A172 (cell line): Measurements from ENCODE around the gene NEUROD4. TPM values are rescaled to one million over a fixed set of nuclear protein-coding genes. Genes with fewer than 3 reads are reported as not detected.

ENCODE experiments used
- DNase-seq: peaks from one replicate; pipeline ENCODE4 v3.0.0-alpha.2; 2015; ENCODE audit warnings: low spot score
- total RNA-seq: library from RNA; depleted of rRNA; stranded (reverse); fragments of >200 nt; shearing (Covaris generic); gene quantifications from 2 replicates; pipeline ENCODE4 v1.2.3, GENCODE V29; 2014; rRNA removed

The NEUROD4 gene
- total RNA-seq, 1 experiment from 2014 or later, result not detected

DNA sequence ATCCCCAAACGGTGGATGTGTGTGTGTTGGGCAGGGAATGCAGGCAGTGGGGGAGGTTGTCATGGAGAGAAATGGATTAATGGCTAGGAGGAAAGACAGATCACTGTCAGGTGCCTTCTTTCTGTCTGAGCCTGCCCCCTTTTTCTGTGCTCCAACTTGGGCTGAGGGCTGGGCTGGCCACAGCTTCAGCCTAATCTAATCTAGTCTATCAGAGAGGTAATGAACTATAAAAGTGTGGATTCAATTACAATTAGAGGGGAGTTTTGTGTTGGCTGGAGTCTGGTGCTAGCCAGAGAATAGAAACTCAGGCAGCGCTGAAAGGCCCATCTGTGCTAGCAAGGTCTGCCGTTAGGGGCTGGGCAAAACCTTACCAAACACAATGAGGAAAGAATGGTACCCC lies 41.2 kb downstream of the NEUROD4 start:
- no peak for DNase-seq

DNA sequence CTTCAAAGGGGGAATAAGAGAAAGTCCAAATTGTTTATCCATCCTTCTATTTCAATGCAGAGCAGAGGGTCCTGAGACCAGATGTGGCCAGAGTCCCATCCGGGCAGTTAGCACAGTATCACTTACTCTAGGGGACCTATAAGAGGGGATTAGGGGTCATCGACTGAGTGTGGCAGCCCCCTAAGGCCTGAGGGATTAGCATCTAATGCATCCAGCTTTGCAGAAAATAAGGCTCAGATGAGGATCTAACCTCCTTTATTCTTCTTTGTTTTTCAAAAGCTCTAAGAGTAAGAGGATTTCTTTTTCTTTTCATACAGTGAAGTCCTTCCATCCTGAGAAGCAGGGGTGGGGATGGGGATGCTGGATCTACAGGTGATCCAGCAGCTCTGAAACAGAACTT lies 43.5 kb downstream of the NEUROD4 start:
- no peak for DNase-seq

DNA sequence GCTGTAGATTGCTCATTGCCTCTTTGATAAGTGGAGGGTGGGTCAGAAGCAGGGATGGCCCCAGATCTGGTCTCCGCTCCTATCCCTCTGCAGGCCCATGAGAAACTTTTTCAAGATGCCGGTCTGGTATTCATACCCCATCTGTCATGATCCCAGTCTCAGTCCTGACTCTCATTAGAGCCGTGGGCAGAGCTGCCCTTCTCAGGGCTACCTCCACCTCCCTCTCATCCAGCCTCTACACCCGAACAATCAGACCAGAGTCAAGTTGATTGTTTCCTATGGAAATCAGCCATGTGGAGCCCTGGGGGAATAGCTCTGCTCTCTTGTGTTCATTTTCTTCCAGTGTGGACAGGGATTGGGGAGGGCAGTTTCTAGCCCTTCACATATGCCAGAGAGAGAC lies 45.8 kb downstream of the NEUROD4 start:
- DNase-seq, result no peak

DNA sequence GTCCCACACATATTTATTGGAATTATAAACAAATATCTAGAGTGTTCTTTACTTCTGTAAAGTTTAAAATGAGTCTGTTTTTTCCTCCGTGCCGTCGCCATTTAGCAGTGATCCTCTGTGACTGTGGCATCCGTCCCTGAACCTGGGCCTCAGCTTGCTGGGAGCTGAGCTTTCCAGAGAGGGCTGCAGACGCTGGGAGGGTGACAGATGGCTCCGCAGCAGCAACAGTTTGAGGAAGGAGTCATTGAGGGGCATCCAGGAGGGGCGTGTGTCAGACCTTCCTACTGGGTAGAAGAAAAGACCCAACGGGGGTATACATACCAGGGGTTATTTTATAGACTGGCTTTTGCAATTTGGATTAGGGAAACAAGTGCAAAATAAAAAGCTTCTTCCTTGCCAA lies 47.9 kb downstream of the NEUROD4 start:
- no peak for DNase-seq

GRCh38 chr12:55068416-55069010 lies 48.7 kb downstream of the NEUROD4 start:
- peak; percentile 42 for DNase-seq

- DNase-seq, result peak; percentile 44
Observed at GRCh38 chr12:55072083-55072482, 52.3 kb downstream of the NEUROD4 start.

GRCh38 chr12:55073043-55074022 lies 53.6 kb downstream of the NEUROD4 start:
- DNase-seq, result peak; percentile 68

DNA sequence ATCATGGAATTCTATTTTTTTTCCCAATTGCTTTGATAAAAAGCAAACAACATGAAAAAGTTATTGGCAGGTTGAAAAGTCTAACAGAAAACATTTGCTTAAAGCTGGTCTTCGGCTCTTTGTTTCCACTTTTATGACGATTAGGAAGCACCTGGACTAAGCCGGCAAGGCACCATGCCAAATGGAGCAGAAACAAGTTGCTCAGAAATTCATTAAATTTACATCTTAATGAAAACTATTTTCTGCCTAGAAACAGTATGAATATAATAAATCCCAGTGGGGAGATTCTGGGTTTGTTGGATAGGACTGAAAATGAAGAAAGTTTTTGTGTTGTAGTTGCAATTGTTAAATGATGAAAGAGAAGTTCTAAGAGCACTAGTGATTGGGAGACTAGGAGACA lies 55.0 kb downstream of the NEUROD4 start:
- no peak for DNase-seq

Other genes starting within 250 kb of the NEUROD4 start
- gene MUCL1, start 165.5 kb upstream of the NEUROD4 start, total RNA-seq, result not detected in 2 replicates
- not detected in 2 replicates for gene TESPA1, start 35.2 kb upstream of the NEUROD4 start, total RNA-seq
- gene OR9K2, start 106.4 kb downstream of the NEUROD4 start, total RNA-seq, result not detected in 2 replicates
- not detected in 2 replicates for gene OR10A7, start 201.1 kb downstream of the NEUROD4 start, total RNA-seq
- not detected in 2 replicates for gene OR6C74, start 224.6 kb downstream of the NEUROD4 start, total RNA-seq